SH-SY5Y (cell line): Measurements from ENCODE around the gene ALKBH7.

Source experiments
- GATA2 ChIP-seq: IDR thresholded peaks from 2 replicates; pipeline ENCODE4 v1.6.1; 2011; ENCODE audit warnings: mild to moderate bottlenecking, low read depth, low read length
- GATA3 ChIP-seq: IDR thresholded peaks from 2 replicates; pipeline ENCODE4 v1.6.1; 2011; ENCODE audit warnings: low read depth, mild to moderate bottlenecking, low read length, moderate library complexity

Gene ALKBH7

DNA sequence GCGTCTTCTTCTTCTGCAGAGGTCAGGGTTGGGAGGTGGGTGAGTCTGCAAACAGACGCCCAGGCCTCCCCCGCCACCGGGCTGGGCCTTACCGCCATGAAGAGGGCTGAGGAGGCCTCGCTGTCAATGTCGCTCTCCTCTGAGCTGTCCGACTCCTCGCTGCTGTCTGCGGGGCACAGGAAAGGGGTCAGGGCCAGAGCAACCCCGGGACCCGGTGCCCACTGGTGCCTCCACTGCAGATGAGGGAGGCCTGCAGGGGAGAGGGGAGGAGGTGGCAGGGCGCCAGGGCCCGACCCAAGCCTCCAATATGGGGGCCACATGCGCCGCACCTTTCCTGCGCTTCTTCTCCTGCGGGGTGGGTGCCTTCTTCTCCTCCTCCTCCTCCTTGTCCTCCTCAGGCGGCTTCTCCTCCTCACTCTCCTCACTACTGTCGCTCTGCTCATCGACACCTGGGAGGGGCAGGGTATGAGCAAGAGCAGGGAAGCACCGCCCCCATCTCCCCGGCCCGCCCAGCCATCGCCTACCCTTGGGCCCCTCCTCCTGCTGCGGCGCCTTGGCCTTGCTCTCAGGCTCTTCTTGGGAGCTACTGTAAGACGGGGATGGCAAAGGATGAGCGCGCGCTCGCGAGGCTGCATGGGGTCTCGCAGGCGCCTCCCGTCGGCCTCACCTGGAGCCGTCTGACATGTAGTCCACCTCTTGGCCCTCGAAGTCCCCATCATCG, 8.6 kb downstream of the ALKBH7 start:
- TF ChIP-seq GATA3 (no peak), GATA2 (no peak)

DNA sequence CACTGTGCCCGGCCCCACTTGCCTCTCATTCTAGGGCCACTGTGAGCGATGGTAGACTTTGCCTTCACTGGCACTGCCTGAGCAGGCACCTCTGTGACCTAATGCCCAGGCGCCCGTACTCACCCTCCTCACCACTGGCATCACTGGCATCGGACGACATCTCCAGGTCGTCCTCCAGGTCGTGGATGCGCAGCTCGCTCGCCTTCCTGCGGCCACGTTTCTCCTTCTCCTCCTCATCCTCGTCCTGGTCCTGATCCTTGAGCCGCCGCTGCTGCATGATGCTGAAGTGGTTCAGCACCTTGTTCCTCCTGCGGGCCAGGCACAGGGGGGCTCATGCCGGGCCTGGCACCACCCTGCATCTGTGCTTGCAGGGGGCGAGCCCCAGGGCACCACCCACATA, 10.6 kb downstream of the ALKBH7 start:
- TF ChIP-seq GATA3 (no peak), GATA2 (no peak)

DNA sequence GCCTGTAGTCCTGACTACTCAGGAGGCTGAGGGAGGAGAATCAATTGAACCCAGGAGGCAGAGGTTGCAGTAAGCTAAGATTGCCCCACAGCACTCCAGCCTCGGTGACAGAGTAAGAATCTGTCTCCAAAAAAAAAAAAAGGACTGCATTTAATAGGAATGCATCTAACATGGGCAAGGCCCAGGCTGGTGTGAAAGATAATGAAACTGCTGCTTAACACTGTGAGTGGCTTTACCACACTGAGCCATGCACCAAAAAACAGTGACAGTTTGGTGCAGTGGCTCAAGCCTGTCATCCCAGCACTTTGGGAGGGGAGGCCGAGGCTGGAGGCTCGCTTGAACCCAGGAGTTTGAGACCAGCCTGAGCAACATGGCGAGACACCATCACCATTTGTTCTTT, 11.8 kb downstream of the ALKBH7 start:
- TF ChIP-seq GATA2 (no peak), GATA3 (no peak)

DNA sequence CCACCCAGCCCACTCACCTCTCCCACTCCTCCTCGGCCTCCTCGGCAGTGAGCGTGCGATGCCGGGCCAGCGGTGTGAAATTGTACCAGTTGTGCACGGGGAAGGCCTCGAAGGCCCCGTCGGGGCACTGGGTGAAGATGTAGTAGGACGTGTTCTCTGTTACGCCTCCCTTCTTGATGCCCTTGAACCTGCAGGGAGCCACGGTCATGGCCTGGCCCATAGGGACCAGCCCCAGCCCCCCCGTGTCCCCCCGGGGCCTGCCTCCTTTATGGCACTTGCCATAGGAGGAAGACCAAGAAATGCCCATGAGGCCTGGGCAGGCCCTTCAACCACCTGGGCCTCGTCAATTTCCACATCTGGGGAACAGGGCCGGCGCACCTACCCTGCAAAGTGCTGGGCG, 14.8 kb downstream of the ALKBH7 start:
- TF ChIP-seq GATA2 (no peak), GATA3 (no peak)

DNA sequence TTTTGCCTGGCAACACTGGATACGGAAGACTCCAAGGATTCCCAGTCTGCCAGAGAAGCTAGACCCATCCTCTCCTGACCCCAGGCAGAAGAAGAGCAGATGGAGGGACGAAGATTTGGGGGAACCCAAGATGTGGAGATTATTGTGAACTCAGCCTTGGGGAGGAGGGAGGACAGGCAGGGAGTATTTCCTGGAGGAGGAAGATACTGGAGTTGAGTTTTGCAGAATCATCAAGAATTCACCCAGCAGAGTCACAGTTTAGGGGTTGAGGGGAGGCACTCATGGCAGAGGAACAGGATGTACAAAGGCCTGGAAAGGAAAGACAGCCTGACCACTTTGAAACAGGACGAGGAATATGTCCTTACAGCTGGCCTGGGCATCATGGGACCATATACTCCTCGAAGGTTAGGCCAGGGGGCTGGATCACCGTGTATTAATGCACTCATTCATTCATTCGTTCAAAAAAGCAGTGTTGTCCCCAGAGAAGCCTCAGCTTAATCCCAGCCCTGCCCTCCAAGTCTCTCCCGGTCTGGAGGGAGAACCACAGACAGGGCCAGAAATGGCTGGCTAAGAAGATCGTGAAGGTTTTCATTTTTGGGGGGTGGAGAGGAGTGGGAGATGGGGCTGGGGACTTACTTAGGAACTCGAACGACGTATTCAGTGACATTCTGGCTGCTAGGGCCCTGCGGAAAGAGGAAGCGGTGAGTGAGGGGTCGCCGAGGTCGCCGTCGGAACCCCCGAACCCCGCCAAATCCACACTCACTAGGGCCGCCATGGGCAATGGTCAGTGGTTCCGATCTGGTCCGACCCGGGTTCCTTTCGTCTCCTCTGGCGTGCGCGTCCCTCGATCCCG, 19.9 kb downstream of the ALKBH7 start:
- TF ChIP-seq GATA3 (no peak), GATA2 (no peak)

DNA sequence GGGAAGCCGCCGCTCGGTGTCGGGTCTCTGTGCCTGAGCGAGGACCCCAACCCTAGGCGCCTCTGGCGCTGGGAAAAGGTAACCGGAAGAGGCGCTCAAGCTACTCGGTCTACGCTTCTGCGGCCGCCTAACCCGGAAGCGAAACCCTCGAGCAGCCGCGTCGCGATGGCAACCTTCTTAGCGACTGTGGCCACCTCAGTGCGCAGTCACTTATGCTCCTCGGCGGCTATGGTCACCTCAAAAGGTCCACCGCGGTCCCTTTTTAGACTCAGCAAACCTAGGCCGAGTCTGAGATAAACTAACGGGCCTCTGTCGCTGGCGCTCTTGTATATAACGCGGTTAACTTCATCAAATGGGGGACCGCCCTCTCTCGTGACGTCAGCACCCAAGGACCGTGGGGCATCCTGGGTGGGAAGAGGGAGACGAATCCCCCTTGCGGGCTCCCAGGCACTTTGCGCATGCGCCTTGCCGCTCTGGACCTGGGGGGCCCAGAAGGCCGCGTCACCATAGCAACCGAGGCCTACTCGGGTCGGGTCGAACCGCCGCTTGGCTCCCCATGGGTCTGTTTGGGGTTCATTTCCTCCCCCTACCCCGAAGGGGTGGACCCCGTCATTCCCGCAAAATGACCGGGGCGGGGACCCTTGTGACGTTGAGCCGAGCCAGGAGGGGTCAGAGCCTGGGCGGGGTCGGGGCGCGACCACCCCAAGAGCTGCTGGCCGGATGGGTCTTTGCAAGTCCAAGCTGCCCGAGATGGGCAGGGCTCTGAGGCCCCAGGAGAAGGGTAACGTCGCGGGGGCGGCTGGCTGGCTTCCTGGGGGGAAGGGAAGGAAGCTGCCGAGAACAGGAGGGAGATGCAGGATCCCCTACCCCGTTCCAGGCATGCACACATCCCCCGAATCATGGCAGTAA, 20.7 kb downstream of the ALKBH7 start, which contains the start of gene GTF2F1:
GTF2F1 (minus strand) TSS at position 91 of the 909 bp plus-strand sequence. CDS start 169 bp downstream, outside the sequence.
- TF ChIP-seq GATA2 (no peak), GATA3 (no peak)

DNA sequence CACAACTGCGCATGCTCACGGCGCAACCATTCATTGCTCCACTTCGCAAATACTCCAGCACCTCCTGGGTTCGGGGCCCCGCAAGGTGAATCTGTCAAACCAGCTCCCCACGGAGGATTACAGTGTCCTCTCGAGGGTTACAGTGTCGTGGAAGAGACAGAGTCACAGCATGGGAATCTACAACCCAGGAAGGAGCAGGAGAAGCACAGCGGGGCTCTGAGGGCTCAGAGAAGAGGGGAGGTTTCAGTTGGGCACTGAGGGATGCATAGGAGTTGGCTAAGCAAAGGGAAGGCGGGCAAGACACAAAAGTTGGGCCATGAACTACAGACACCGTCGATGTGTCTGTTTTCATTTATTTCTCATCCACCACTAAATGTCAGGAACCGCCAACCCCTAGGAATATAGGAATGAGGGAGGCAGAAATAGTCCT, 21.4 kb downstream of the ALKBH7 start:
- no peak for TF ChIP-seq GATA2
- TF ChIP-seq GATA3 = no peak

DNA sequence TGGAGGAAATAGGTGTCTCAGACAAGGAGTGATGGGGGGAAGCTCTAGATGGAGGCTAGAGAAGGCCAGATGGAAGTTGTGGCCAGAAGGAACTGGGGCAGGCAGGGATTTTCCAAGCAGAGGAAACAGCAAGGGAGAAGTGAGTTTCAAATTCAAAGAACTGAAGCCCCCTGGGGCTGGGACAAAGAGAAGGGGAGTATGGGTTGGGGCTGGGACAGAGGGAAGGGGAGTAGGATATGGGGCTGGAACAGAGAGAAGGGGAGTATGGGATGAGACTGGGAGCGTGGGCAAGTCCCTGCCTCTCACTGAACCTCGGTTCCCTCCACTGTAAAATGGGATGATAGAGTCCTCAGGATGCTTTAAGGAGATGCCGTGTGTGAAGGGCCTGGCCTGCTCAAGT, 22.2 kb downstream of the ALKBH7 start:
- TF ChIP-seq GATA3 (no peak), GATA2 (no peak)

DNA sequence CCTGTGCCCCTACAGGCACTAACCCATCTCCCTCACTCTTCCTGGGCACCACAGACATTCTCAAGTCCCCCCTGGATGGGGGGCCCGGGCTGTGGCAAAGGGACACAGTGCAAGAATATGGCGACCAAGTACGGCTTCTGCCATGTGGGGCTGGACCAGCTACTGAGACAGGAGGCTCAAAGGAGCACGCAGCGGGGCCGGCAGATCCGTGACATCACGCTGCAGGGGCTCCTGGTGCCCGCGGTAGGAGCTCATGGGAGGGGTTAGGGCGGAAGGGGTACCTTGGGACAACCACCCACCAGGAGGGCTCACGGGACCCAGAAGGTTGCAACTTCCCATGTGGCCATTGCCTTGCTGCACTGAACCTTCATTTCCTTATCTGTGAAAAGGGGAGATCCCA, 23.7 kb downstream of the ALKBH7 start:
- TF ChIP-seq GATA2 (no peak), GATA3 (no peak)

DNA sequence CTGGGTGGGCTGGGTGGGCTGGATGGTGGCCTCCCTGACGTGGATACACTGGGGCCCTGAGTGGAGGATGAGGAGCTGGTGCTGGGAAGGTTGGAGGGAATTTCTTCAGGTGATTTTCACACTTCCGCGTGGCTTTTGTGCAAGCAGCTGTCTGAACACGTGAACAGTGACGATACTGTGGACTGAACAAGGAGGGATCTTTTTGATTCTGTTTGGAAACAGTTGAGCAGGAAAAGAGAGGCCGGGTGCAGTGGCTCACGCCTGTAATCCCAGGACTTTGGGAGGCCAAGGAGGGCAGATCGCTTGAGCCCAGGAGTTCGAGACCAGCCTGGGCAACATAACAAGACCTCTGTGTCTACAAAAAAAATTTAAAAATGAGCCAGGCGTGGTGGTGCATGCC, 29.5 kb downstream of the ALKBH7 start:
- TF ChIP-seq GATA2 = no peak

DNA sequence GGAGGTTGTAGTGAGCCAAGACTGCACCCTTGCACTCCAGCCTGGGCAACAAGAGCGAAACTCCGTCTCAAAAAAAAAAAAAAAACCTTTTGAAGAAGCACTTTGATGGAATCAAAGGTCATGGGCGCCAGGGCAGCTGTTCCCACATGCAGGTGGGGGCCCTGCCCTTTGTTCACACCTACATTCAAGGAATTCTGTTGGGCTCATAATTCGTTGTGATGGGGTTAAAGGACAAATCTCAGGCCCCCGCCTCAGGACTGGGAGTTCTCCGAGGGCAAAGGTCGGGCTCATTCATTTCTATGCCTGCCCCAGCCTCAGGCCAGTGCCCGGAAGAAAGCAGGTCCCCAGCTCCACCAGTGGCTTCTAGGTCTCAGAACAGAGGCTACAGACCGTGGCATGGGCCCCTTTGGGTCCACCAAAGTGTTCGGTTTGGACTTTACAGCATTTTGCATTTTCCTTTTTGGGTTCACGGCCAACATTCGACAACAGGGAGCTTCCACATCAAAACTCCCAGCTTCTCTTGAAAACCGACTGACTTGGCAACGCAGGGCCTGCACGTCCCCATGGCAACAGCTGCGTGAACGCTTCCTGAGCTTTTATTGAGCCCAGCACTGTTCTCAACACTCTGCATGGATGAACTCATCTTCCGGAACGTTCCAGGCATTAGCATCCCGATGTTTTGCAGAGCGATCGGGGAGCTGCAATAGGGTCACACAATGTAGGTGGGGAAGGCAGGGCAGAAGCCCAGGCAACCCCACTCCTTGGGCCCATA, 30.4 kb downstream of the ALKBH7 start:
- no peak for TF ChIP-seq GATA3
- no peak for TF ChIP-seq GATA2

DNA sequence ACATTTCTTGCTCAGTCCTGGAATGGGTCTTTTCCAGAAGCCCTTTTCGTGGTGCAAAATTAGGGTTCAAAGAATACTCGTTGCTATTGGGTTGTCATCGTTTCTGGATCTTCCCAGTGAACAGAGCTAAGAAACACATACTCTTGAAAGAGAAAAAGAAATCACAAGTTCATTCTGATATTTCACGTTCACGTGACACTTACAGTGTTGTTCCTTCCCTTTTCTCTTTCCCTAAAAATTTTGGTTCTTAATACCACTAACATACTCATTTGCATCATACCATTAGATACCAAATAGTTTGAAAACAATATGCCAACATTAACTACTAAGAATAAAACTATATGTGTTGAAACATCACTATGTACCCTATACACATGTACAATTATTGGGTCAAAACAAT, 33.8 kb downstream of the ALKBH7 start:
- no peak for TF ChIP-seq GATA3
- no peak for TF ChIP-seq GATA2

DNA sequence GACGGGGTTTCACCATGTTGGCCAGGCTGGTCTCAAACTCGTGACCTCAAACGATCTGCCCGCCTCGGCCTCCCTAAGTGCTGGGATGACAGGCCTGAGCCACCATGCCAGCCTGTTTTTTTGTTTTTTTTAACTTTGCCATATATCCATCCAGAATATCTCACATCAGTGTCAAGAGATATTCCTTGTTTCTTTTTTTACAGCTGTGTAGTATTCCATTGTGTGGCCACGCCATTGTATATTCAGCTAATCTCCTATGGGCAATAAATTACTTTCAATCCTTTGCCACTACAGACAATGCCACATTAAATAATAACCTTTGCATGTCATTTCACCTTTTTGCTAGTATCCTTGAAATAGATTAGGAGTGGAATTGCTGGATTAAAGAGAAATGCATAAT, 36.8 kb downstream of the ALKBH7 start:
- TF ChIP-seq GATA3 = no peak
- TF ChIP-seq GATA2 = no peak

DNA sequence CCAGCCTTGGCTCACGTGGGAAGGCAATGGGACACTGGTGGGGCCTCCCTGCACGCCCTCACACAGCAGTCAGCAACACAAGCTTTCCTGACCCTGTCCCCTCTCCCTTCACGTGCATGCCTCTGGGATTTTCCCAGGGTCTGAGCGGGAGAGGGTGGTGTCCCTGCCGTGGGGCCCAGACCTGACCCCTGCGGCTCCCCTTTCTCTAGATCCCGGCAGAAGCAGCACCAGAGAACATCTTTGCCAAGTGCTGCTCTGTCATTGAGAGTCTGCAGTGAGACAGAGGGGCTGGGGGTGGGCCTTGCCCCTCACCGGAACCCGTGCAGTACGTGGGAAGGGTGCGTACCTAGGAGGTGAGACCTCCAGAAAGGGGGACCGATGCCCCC, 39.5 kb downstream of the ALKBH7 start:
- TF ChIP-seq GATA3 (no peak), GATA2 (no peak)
